SIG-M5 treated with dmso at 0.1 percent for 504 hours (cell line): Measurements from ENCODE around the gene GLYATL3.
"Not testable (repeated sequence)": the region's sequence is repeated elsewhere in the genome, so short reads cannot be mapped to it uniquely, and the experiment has no call there.

Source experiments
- DNase-seq: peaks from one replicate; lab custom pipeline; 2025; ENCODE audit not compliant: unreplicated experiment; lab: John Stamatoyannopoulos, UW

GLYATL3 gene

DNA sequence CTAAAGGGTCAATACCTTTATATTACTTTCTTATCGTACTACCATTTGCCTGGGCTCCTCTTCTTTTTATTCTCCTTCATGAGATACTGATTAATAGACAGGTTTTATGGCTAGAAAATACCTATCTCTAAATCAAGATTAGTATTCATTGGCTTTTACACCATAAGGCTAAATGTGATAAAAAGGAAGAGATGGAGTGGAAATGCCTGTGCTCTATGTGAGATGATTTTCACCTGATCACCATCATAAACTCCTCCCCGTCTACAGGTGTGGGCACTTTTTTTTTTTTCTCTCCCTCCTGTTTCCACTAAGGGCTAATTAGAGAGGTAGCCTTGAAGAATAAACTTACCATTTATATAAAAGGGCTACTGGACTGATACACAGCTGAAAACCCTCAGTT lies at the start of gene GLYATL3:
Gene GLYATL3 (plus strand): TSS at position 301 of the 400 bp plus-strand sequence. CDS start 12,068 bp downstream, outside the sequence.
- no peak for DNase-seq

DNA sequence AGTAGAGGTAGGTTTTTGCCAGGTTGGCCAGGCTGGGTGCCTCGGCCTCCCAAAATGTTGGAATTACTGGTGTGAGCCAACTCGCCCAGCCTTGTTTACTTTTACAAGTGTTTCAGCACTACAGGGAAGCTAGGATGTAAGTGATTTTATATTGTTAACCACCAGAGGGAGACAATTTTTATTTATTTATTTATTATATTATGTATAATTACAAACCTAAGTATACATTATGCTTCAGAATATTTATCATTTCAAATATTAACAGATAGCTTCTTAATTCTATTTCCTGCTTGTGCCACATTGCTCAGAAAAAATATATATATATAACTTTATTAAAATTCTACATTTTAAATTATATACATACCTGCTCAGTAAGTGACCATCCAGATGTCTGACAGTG lies 46.5 kb upstream of the GLYATL3 start:
- peak; percentile 8 for DNase-seq

- no peak for DNase-seq
These were observed 44.7 kb upstream of the GLYATL3 start for GRCh38 chr6:49454787-49455709.

GRCh38 chr6:49457771-49458170 lies 42.0 kb upstream of the GLYATL3 start:
- DNase-seq = no peak

- DNase-seq = no peak
These were observed 37.7 kb upstream of the GLYATL3 start for GRCh38 chr6:49462071-49462470.

GRCh38 chr6:49462599-49462926 lies 37.2 kb upstream of the GLYATL3 start:
- no peak for DNase-seq

DNA sequence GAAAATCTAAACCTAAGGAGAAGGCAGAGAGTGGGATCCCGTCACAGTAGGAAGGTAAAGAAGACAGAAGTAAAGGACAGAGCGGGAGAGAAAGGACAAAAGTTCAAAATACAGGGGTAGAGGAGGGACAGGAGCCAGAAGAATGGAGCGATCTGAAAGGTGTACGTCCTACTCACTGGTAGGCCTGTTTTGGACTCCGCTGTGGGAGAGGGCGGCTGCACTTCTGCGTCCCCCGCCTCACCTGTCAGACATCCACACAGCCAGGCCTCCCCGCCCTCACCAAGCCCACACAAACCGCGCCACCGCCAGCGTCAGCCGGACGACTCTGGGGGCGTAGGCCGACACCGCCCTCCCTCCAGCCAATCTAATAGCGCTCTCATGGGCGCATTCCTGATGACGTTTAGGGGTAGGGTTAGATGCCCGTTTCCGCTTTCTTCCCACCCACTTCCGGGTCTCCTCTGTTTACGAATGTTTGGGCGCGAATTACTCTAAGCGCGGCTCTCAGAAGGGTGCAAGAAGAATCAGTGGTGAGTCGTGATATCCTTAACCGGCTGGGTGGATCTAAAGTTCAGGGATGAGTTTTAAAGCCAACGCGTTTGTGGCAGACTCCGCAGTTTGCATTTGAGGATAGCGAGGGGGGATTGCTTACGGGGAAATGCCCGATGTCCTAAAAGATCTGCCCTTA lies 36.7 kb upstream of the GLYATL3 start, which contains the start of the genes CENPQ and MMUT:
Gene CENPQ (plus strand): TSS at position 444 of the 685 bp plus-strand sequence. CDS start 6,807 bp downstream, outside the sequence.
Gene MMUT (minus strand): TSS at position 327 of the 685 bp plus-strand sequence. CDS start 3,787 bp downstream, outside the sequence.
- peak; percentile 94 for DNase-seq

DNA sequence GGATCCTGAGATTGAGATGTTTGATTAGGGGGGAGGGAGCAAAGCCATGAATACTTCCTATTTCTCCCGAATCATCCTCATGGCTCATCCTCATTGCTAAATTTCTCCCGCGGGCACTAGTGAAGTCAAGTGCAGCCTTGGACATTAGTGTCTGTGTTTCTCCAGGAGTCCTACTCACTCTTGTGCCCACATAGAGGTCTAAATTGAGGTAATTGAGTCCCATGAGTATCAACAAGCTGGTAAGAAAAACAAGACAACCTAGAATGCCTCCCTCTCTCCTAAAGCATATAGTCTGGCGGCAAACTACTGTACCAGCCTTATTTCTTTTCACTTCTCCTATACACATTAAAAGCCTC lies 36.1 kb upstream of the GLYATL3 start:
- DNase-seq = no peak

GRCh38 chr6:49464691-49465090 lies 35.0 kb upstream of the GLYATL3 start:
- no peak for DNase-seq

GRCh38 chr6:49468042-49468441 lies 31.7 kb upstream of the GLYATL3 start:
- DNase-seq = no peak

- DNase-seq = not testable (repeated sequence)
These were observed 23.2 kb upstream of the GLYATL3 start for GRCh38 chr6:49476564-49476963.

DNA sequence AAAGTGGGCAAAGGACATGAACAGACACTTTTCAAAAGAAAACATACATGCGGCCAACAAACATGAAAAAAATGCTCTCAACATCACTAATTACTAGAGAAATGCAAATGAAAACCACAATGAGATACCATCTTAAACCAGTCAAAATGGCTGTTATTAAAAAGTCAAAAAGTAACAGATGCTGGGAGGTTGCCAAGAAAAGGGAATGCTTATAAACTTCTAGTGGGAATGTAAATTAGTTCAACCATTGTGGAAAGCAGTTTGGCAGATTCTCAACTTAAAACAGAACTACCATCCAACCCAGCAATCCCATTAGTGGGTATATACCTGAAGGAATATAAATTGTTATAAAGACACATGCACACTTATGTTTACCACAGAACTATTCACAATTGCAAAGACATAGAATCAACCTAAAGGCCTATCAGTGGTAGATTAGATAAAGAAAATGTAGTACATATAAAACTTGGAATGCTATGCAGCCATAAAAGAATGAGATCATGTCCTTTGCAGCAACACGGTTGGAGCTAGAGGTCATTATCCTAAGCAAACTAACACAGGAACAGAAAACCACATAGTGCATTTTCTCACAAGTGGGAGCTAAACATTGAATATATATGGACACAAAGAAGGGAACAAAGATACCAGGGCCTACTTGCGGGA lies 20.3 kb upstream of the GLYATL3 start:
- no peak for DNase-seq

GRCh38 chr6:49481846-49482245 lies 17.9 kb upstream of the GLYATL3 start:
- not testable (repeated sequence) for DNase-seq

DNA sequence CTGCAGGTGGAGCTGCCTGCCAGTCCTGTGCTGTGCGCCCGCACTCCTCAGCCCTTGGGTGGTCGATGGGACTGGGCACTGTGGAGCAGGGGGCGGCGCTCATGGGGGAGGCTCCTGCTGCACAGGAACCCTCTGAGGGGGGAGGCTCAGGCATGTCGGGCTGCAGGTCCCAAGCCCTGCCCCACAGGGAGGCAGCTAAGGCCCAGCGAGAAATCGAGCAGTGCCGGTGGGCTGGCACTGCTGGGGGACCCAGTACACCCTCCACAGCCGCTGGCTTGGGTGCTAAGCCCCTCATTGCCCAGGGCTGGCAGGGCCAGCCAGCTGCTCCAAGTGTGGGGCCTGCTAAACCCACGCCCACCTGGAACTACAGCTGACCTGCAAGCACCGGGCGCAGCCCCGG lies 16.3 kb upstream of the GLYATL3 start:
- DNase-seq = not testable (repeated sequence)

DNA sequence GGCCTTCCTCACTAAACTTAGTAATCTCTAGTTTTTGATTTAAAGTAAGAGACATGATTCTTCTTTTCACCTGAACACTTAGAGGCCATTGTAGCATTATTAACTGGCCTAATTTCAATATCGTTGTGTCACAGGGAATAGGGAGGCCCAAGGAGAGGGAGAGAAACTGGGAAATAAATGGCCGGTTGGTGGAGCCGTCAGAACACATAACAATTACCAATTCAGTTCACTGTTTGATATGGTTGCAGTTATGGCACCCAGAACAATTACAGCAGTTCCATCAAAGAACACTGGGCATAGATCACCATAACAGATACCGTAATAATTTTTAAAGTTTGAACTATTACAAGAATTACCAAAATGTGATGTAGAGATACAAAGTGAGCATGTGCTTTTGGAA lies 9.1 kb upstream of the GLYATL3 start:
- no peak for DNase-seq

DNA sequence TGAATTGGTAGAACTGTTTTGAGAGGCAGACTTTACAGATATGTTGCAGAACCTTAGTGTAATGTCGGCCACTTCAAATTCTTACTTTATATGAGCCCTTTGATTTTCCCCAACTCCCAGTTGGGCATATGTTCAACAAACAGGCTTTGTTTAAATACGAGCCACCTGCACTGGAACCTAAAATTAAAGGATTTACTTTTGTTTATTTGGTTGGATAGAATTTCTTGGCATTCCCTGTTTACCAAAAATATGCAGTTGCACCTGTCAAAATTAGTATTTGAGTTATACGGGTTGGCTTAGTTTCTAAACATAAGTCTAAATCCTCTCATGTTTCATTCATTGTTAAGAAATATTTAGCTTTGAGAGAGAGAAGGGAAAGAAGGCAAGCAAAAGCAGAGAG lies 2.4 kb upstream of the GLYATL3 start:
- no peak for DNase-seq

DNA sequence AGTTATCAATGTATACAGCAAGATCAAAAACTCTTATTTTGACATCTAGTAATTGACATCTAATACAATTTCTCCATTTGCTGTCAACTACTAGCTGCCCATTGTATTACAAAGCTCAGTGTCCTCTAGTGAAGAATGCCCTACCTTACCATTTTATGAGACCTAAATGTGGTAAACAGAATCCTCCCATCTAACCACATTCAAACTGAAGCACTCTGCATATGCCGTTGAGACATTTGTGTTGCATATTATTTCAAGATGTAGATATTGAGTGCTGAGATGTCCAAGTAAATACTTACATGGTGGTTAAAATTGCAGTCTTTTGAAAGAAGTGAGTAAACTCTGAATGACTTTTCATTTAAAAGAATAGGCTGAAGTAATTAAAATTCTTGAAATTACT lies 597 bp upstream of the GLYATL3 start:
- DNase-seq = no peak

- DNase-seq = no peak
These were observed 4.9 kb downstream of the GLYATL3 start for GRCh38 chr6:49504666-49505065.

DNA sequence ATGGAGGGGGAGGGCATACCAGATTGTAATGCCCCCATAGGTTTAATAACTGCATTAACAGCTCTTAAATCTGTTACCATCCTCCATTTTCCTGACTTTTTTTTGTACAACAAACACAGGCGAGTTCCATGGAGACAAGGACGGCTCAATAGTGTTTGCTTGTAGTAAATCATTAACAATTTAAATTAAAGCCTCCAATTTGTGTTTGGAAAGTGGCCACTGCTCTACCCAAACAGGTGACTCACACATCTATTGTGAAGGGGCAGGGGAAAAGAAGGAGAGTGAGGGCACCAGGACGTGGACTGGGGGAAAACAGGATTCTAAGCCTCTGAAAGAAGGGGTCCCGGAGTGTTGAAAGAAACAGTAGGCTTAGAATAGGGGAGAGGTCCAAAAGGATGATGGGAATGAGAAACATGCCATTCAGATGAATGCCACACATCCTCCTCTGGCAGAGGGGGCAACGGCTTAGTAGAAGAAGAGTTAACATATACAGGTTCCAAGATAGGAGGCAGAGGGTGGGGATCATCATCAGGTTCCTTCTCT lies 6.9 kb downstream of the GLYATL3 start:
- DNase-seq = no peak

DNA sequence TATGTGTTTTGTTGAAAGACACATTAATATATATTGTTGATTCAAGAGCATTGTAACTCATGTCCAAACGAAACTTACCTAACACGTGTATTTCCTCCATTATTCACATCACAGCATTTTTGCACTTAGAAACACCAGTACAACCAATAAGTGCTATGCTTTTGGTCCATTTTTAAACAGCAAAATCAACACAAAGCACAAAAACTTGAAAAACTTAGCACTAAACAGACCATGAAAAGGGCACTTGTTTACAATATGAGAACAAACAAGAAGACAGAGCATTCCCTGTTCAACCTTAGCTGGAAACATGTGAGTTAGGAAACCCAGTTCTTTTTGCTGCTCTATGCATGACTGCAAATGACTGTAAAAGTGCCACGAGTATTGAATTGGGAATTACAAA lies 9.6 kb downstream of the GLYATL3 start:
- DNase-seq = no peak
